Esophagus squamous epithelium (tissue), 4 donors: ENCODE results near the gene NFS1.

Source experiments
- CTCF ChIP-seq, 6 experiments: fragments of 450-650 bp in 4 of 6; fragments of 200-600 bp in 2 of 6; sonication (generic) in 2 of 6; IDR thresholded peaks; one replicate each; pipeline ENCODE4 v1.5.1; 2016 to 2019; ENCODE audit warnings: antibody characterized with exemption in 6 of 6, mild to moderate bottlenecking in 4 of 6, moderate library complexity in 4 of 6
- POLR2A ChIP-seq, 4 donors: fragments of 450-650 bp; IDR thresholded peaks; one replicate each; pipeline ENCODE4 v1.6.1; 2017; ENCODE audit warnings: antibody characterized with exemption in 4 of 4, mild to moderate bottlenecking in 4 of 4, moderate library complexity in 3 of 4

GRCh38 chr20:35661908-35662307 is 37.2 kb downstream of the NFS1 start:
- TF ChIP-seq CTCF (IDR thresholded peaks at IDR 0.05) (no peak), POLR2A (IDR thresholded peaks at IDR 0.05) (no peak)
